Right lobe of liver (tissue), 6 donors: Measurements from ENCODE around the gene PMF1. TPM values are rescaled to one million over a fixed set of nuclear protein-coding genes. Genes with fewer than 3 reads are reported as not detected.
A peak's percentile ranks its signal among the peaks of the same experiment; 100 is the strongest.

Experiments used
- ATAC-seq, 4 donors: fragments of 200-7000 bp; cut with Tn5 transposase; one replicate each; pipeline ENCODE4 v1.9.1; 2020; ENCODE audit warnings: mild to moderate bottlenecking in 4 of 4, moderate library complexity in 4 of 4
- DNase-seq, 3 donors: peaks; one replicate each; pipeline ENCODE4 v3.0.0-alpha.2; 2020
- H3K27ac ChIP-seq, 3 donors: fragments of 200-600 bp; one replicate each; pipeline ENCODE4 v1.8.0; 2022
- H3K27me3 ChIP-seq, 2 donors: fragments of 200-600 bp; one replicate each; pipeline ENCODE4 v1.8.0; 2022
- H3K36me3 ChIP-seq, 4 donors: fragments of 200-600 bp; sonication (generic) in 1 of 4; one replicate each; pipeline versions ENCODE4 v1.5.1 to v1.8.0; 2017 to 2022; ENCODE audit warnings: control low read depth in 1 of 4
- H3K4me1 ChIP-seq, 4 donors: fragments of 200-600 bp; sonication (generic) in 1 of 4; one replicate each; pipeline versions ENCODE4 v1.5.1 to v1.8.0; 2017 to 2022; ENCODE audit warnings: control low read depth in 1 of 4
- H3K4me3 ChIP-seq, 3 donors: fragments of 200-600 bp; one replicate each; pipeline ENCODE4 v1.8.0; 2022
- H3K9me3 ChIP-seq, 4 donors: fragments of 200-600 bp; sonication (generic) in 1 of 4; one replicate each; pipeline versions ENCODE4 v1.5.1 to v1.8.0; 2017 to 2022; ENCODE audit warnings: control low read depth in 1 of 4
- POLR2A ChIP-seq: fragments of 450-650 bp; IDR thresholded peaks from one replicate; pipeline ENCODE4 v1.6.1; 2017; ENCODE audit warnings: antibody characterized with exemption, mild to moderate bottlenecking
- WGBS: methylation state at CpG from one replicate; pipeline ENCODE4 v1.1.6; 2018; ENCODE audit warnings: low coverage, low lambda C conversion rate; ENCODE audit not compliant: insufficient coverage; ENCODE audit errors: missing lambda C conversion rate; 5-methylcytosine and 5-hydroxymethylcytosine counted together
- intact Hi-C, 2 donors: fragments of 100-400 bp; cut with DNase I; formaldehyde crosslinking; loops; one replicate each; pipeline versions ENCODE4 v1.11.2 to v1.14.1; 2022
- total RNA-seq, 6 experiments: library from RNA; depleted of rRNA in 2 of 6; stranded (reverse); fragments of >200 nt in 2 of 6; fragmentation: NEBNext Ultra II Directional in 3 of 6; extraction: Animal tissue kit (Norgen Biotek cat#: 25700) in 3 of 6; gene quantifications; one replicate each; pipeline versions ENCODE4 v1.1.0 to v1.2.4, GENCODE V29; 2016 to 2023
- TF ChIP-seq, protein P1 (sequence below), 4 donors: fragments of 200-600 bp in 3 of 4; fragments of 450-650 bp in 1 of 4; IDR thresholded peaks; one replicate each; pipeline versions ENCODE4 v1.5.1 to v1.8.0; 2016 to 2022; ENCODE audit warnings: antibody characterized with exemption in 4 of 4, mild to moderate bottlenecking in 2 of 4
- donor health status: DM: no; HTN: yes; CAD: no.
- donor health status: DM: no; HTN: no; CAD: no.
- donor health status: DM: no; HTN: no; CAD: no.
- donor health status: DM: no; HTN: yes; CAD: no.
- donor health status: DM: no; HTN: yes; CAD: no.

PMF1 gene
- total RNA-seq, 6 experiments from 2014 or later: 21.8 to 33.8 (median 24.8) TPM

DNA sequence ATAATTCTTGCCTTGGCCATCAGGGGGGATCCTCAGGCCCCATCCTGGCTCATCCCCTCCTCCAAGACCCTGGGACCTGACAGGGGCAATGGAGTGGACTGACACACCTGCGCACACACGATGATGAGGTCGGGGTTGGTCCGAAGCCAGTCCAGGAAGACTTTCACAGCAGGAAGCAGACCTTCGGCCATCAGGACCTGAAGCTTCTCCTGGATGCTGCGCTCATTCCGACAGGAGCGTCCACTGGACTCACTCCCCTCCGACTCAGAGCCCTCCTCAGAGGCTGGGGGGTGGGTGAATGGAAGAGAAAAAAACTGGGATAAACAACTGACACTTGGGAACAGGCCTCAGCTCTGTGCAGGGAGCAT, 50.5 kb downstream of the PMF1 start:
- Histone ChIP-seq H3K36me3 (peaks cover 18 to 91% (median 52%) of the 10 kb centered on the region in 4 donors), H3K27me3 (no peaks in the 10 kb centered on the region), H3K9me3 (no peaks in the 10 kb centered on the region), H3K4me3 (no peak overlapping the region), H3K4me1 (no peaks in the 10 kb centered on the region), H3K27ac (no peak overlapping the region)
- DNase-seq: no peak
- intact Hi-C loops: no loop called here
- 93% methylated on average over 3 of the region's 9 CpGs for WGBS
- TF ChIP-seq, protein P1, sequence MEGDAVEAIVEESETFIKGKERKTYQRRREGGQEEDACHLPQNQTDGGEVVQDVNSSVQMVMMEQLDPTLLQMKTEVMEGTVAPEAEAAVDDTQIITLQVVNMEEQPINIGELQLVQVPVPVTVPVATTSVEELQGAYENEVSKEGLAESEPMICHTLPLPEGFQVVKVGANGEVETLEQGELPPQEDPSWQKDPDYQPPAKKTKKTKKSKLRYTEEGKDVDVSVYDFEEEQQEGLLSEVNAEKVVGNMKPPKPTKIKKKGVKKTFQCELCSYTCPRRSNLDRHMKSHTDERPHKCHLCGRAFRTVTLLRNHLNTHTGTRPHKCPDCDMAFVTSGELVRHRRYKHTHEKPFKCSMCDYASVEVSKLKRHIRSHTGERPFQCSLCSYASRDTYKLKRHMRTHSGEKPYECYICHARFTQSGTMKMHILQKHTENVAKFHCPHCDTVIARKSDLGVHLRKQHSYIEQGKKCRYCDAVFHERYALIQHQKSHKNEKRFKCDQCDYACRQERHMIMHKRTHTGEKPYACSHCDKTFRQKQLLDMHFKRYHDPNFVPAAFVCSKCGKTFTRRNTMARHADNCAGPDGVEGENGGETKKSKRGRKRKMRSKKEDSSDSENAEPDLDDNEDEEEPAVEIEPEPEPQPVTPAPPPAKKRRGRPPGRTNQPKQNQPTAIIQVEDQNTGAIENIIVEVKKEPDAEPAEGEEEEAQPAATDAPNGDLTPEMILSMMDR (IDR thresholded peaks at IDR 0.05): no peak
- TF ChIP-seq POLR2A: no peak
- no peak for ATAC-seq

DNA sequence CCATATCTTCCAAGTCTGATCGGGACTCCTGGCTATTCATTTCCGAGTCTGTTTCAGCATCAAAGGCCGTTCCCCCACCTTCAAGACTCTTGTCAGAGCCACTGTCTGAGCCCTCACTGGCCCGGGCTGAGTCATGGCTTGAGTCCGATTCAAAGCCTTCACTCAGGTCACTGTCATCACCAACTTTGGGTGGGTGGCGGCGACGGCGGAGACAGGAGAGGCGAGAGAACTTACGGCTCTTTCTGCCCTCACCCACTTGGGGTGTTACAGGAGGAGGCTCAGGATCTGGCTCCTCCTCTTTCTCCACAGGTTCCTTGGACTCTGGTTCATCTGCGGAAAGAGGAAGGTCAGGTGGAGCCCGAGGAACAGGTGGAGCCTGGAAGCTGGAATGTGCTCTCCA, 53.2 kb downstream of the PMF1 start:
- DNase-seq: peak in 1 of 3 donors; percentile 44
- Histone ChIP-seq H3K9me3 (no peaks in the 10 kb centered on the region), H3K4me3 (no peak overlapping the region), H3K36me3 (peaks cover under 1 to 83% (median 40%) of the 10 kb centered on the region in 4 donors), H3K27me3 (no peaks in the 10 kb centered on the region), H3K27ac (no peak overlapping the region), H3K4me1 (peaks cover 0 to 3% (median 0%) of the 10 kb centered on the region in 4 donors)
- TF ChIP-seq, protein P1 (IDR thresholded peaks at IDR 0.05): no peak
- TF ChIP-seq POLR2A: no peak
- intact Hi-C loops: no loop called here
- 97% methylated on average over 9 of the region's 13 CpGs for WGBS
- ATAC-seq: no peak

DNA sequence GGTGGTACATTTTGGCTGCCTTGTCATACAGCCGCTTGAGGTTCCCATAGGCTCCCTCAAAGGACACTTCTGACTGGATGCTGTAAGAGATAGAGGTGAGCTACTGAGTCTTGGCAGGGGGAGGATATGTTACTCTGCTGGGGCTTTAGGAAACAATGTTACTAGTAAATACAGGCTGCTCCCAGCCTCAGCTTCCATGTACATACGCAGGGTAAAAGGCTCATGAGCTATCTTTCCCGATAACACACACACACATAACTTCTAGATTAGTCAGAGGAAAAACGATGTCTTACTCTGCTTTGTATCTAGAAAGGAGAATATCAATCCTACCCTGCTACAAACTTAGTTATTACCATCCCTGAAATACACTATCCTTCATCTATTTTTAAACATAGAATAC, 55.5 kb downstream of the PMF1 start:
- DNase-seq (no peak), ATAC-seq (no peak)
- Histone ChIP-seq H3K4me3 (no peak overlapping the region), H3K27me3 (no peaks in the 10 kb centered on the region), H3K27ac (no peak overlapping the region), H3K36me3 (peaks cover 0 to 81% (median 37%) of the 10 kb centered on the region in 4 donors), H3K4me1 (peaks cover 0 to 13% (median 0%) of the 10 kb centered on the region in 4 donors), H3K9me3 (no peaks in the 10 kb centered on the region)
- intact Hi-C loops: no loop called here
- TF ChIP-seq POLR2A: no peak
- TF ChIP-seq, protein P1 (IDR thresholded peaks at IDR 0.05): no peak
- WGBS: 80% methylated on average over 3 of the region's 4 CpGs

DNA sequence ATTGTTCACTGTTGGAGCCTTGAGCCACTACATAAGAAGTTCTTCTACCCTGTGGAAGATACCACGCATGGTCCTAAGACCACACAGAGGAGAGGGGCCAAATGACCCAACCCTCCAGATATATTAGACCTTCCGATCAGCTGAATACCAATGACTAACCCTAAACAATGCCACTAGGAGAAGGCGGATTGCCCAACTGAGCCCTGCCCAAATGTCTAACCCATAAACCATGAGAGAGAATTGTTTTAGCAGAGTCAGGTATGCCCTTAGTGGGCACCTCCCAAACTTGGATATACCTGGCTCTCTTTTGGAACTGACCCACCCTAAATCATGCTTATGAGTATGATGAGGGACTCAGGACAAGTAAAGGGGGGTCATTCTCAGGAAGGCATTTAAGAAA, 57.5 kb downstream of the PMF1 start:
- no peaks in the 10 kb centered on the region for H3K27me3 ChIP-seq
- WGBS: 100% methylated on average over 2 of the region's 3 CpGs
- H3K36me3 ChIP-seq: peaks cover 0 to 88% (median 42%) of the 10 kb centered on the region in 4 donors
- TF ChIP-seq POLR2A: no peak
- TF ChIP-seq, protein P1 (IDR thresholded peaks at IDR 0.05): no peak
- H3K9me3 ChIP-seq: no peaks in the 10 kb centered on the region
- H3K4me3 ChIP-seq: no peak overlapping the region
- ATAC-seq: no peak
- no peak overlapping the region for H3K27ac ChIP-seq
- intact Hi-C loops: no loop called here
- no peak for DNase-seq
- H3K4me1 ChIP-seq: peaks cover 0 to 18% (median 0%) of the 10 kb centered on the region in 4 donors

DNA sequence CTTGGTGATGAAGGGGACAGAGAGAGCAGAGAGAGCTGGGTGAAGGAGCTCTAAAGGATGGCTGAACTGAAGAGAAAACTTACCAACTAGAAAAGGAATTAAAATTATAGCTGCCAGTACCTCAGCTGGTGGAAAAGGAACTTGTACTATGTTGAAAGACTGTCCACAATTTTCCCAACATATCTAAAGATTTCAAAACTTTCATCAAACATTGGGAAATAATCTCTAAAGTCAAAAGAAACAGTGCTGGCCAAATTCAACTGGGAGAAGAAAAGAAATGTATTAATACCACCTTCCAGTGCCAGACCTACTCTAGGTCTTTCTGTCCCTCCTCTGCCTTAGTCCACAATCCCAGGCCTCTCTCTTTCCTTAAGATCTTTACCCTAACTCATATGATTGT, 63.7 kb downstream of the PMF1 start:
- ATAC-seq (peak in 2 of 4 donors; percentile 53 to 63), DNase-seq (no peak)
- Histone ChIP-seq H3K27me3 (no peaks in the 10 kb centered on the region), H3K4me1 (peaks cover 0 to 46% (median 5%) of the 10 kb centered on the region in 4 donors), H3K9me3 (no peaks in the 10 kb centered on the region), H3K4me3 (peak overlapping the region in 1 of 3 donors; percentile 8), H3K36me3 (peaks cover 9 to 60% (median 30%) of the 10 kb centered on the region in 4 donors), H3K27ac (peak overlapping the region in 1 of 3 donors; percentile 65)
- intact Hi-C loops: no loop called here
- TF ChIP-seq POLR2A: no peak
- TF ChIP-seq, protein P1 (IDR thresholded peaks at IDR 0.05): no peak
